Left ventricle myocardium inferior (tissue), 1 donor: ENCODE data around the gene CCSER1. TPM values are rescaled to one million over a fixed set of nuclear protein-coding genes. Genes with fewer than 3 reads are reported as not detected.
"Not testable (repeated sequence)": the region's sequence is repeated elsewhere in the genome, so short reads cannot be mapped to it uniquely, and the experiment has no call there.

ENCODE experiments used
- DNase-seq: peaks from one replicate; pipeline ENCODE4 v3.0.0-alpha.2; 2020
- H3K27ac ChIP-seq: fragments of 200-600 bp; replicated peaks from 2 replicates; pipeline ENCODE4 v1.8.0; 2021
- H3K27me3 ChIP-seq: fragments of 200-600 bp; 2 replicates; pipeline ENCODE4 v1.8.0; 2021; ENCODE audit warnings: low read depth
- H3K36me3 ChIP-seq: fragments of 200-600 bp; 2 replicates; pipeline ENCODE4 v1.8.0; 2021
- H3K4me1 ChIP-seq: fragments of 200-600 bp; 2 replicates; pipeline ENCODE4 v1.8.0; 2021
- H3K4me3 ChIP-seq: fragments of 200-600 bp; 2 replicates; pipeline ENCODE4 v1.8.0; 2021; ENCODE audit warnings: mild to moderate bottlenecking, moderate library complexity
- H3K9me3 ChIP-seq: fragments of 200-600 bp; replicated peaks from 2 replicates; pipeline ENCODE4 v1.8.0; 2021
- CTCF ChIP-seq: fragments of 200-600 bp; IDR thresholded peaks from 2 replicates; pipeline ENCODE4 v1.8.0; 2021; ENCODE audit warnings: antibody characterized with exemption, mild to moderate bottlenecking, borderline replicate concordance
- intact Hi-C: fragments of 100-400 bp; cut with micrococcal nuclease; formaldehyde crosslinking; loops from one replicate; pipeline ENCODE4 v1.11.0; 2022
- total RNA-seq: library from RNA; stranded (reverse); fragmentation: NEBNext Ultra II Directional; extraction: Animal tissue kit (Norgen Biotek cat#: 25700); gene quantifications from one replicate; pipeline ENCODE4 v1.2.1, GENCODE V29; 2021
- donor health status: DM: no; HTN: yes; CAD: no; lungs with severe emphysema.

The CCSER1 gene
- total RNA-seq, 1 donor from 2014 or later = 13.2 TPM

GRCh38 chr4:90824266-90825150, 697.3 kb downstream of the CCSER1 start:
- TF ChIP-seq CTCF = no peak
- H3K9me3 ChIP-seq = no peaks in the 10 kb centered on the region
- intact Hi-C loops = no loop called here
- no peaks in the 10 kb centered on the region for H3K27me3 ChIP-seq
- no peak overlapping the region for H3K4me3 ChIP-seq
- H3K36me3 ChIP-seq = no peaks in the 10 kb centered on the region
- H3K4me1 ChIP-seq = no peaks in the 10 kb centered on the region
- DNase-seq = no peak
- no peak overlapping the region for H3K27ac ChIP-seq

DNA sequence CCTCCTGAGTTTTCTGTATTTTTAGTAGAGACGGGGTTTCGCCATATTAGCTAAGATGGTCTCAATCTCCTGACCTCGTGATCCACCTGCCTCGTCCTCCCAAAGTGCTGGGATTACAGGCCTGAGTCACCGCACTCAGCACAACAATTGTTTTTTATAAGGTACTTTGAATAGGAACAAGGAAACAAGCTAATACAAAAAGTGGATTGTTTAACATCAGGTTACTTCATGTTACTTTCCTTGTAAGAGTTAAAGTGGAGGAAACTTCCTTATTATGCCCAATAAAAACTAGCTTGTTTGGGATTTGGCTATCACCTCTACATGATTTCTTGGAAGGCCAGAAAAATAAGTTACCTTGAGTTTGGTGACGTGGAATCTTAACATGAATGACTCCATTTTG, 698.7 kb downstream of the CCSER1 start:
- Histone ChIP-seq H3K9me3 (no peaks in the 10 kb centered on the region), H3K27me3 (no peaks in the 10 kb centered on the region), H3K27ac (no peak overlapping the region), H3K4me1 (no peaks in the 10 kb centered on the region), H3K36me3 (no peaks in the 10 kb centered on the region), H3K4me3 (no peak overlapping the region)
- intact Hi-C loops = no loop called here
- no peak for TF ChIP-seq CTCF
- no peak for DNase-seq

DNA sequence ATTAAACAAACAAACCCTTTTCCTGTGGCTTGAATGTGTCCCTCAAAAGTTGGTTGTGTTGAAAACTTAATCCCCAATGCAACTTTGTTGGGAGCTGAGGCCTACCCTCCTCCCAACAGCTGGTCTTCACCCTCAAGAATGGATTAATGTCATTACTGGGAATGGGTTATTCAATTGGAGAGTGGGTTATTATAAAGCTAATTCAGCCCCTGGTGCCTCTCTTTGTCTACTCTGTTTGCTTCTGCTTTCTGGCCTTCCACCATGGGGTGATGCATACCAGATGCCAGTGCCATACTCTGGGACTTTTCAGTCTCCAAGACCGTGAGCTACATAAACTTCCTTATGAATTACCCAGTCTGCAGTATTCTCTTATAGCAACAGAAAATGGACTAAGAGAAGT, 706.5 kb downstream of the CCSER1 start:
- intact Hi-C loops = no loop called here
- Histone ChIP-seq H3K4me3 (no peak overlapping the region), H3K27ac (no peak overlapping the region), H3K36me3 (no peaks in the 10 kb centered on the region), H3K4me1 (no peaks in the 10 kb centered on the region), H3K27me3 (no peaks in the 10 kb centered on the region), H3K9me3 (no peaks in the 10 kb centered on the region)
- no peak for TF ChIP-seq CTCF
- no peak for DNase-seq

GRCh38 chr4:90837241-90837640, 710.0 kb downstream of the CCSER1 start:
- Histone ChIP-seq H3K27me3 (no peaks in the 10 kb centered on the region), H3K4me1 (no peaks in the 10 kb centered on the region), H3K9me3 (no peaks in the 10 kb centered on the region), H3K4me3 (no peak overlapping the region), H3K27ac (no peak overlapping the region), H3K36me3 (no peaks in the 10 kb centered on the region)
- TF ChIP-seq CTCF = no peak
- intact Hi-C loops = no loop called here
- DNase-seq = no peak

GRCh38 chr4:90838859-90839258, 711.7 kb downstream of the CCSER1 start:
- DNase-seq, H3K27ac ChIP-seq, H3K9me3 ChIP-seq, H3K4me3 ChIP-seq, intact Hi-C loops, H3K4me1 ChIP-seq, H3K36me3 ChIP-seq, H3K27me3 ChIP-seq: not testable (repeated sequence)

DNA sequence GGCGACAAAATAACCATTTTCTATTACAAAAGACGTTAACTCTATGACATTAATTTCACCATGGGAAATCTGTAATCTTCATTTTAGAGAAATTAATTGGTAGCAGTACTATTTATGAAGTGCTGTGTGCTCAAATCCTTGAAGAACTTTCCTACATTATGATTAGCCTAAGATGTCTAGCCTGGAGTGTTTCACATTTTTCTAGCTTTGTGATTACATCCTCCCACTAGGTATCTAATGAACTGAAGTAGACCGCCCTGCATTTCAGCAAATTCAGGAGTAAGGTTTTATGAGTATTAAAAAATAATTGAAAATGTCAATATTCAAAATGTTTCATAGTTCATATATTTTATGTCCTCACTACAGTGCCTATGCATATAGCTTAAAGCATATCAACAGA, 713.1 kb downstream of the CCSER1 start:
- Histone ChIP-seq H3K27me3 (no peaks in the 10 kb centered on the region), H3K4me3 (no peak overlapping the region), H3K9me3 (no peaks in the 10 kb centered on the region), H3K4me1 (no peaks in the 10 kb centered on the region), H3K27ac (no peak overlapping the region), H3K36me3 (no peaks in the 10 kb centered on the region)
- no peak for TF ChIP-seq CTCF
- intact Hi-C loops = no loop called here
- no peak for DNase-seq
